Adrenal gland (tissue), 12 donors: Measurements from ENCODE around the gene PDE7B. TPM values are rescaled to one million over a fixed set of nuclear protein-coding genes. Genes with fewer than 3 reads are reported as not detected.

Experiments
- DNase-seq, 7 donors: peaks; one replicate each; pipeline ENCODE4 v3.0.0-alpha.2; 2019 to 2020
- H3K27ac ChIP-seq, 5 donors: fragments of 200-600 bp; sonication (generic) in 4 of 5; 1 replicate in 3 of 5; 2 replicates in 2 of 5; pipeline versions ENCODE4 v1.5.1 to v1.8.0; 2016 to 2020; ENCODE audit warnings: mild to moderate bottlenecking in 1 of 5
- H3K27me3 ChIP-seq: fragments of 200-600 bp; 2 replicates; pipeline ENCODE4 v1.8.0; 2021
- H3K36me3 ChIP-seq, 2 donors: fragments of 200-600 bp; replicated peaks in 1 of 2; 1 replicate in 1 of 2; 2 replicates in 1 of 2; pipeline versions ENCODE4 v1.5.1 to v1.8.0; 2018 to 2022
- H3K4me1 ChIP-seq, 2 donors: fragments of 200-600 bp; replicated peaks in 1 of 2; 1 replicate in 1 of 2; 2 replicates in 1 of 2; pipeline versions ENCODE4 v1.5.1 to v1.8.0; 2018 to 2021
- H3K4me3 ChIP-seq, 4 donors: fragments of 200-600 bp; sonication (generic) in 3 of 4; one replicate each; pipeline ENCODE4 v1.5.1; 2016 to 2018
- H3K9me3 ChIP-seq, 3 donors: fragments of 200-600 bp; sonication (generic) in 1 of 3; replicated peaks in 1 of 3; 1 replicate in 2 of 3; 2 replicates in 1 of 3; pipeline versions ENCODE4 v1.5.1 to v1.8.0; 2016 to 2021
- CTCF ChIP-seq, 6 experiments: fragments of 450-650 bp in 4 of 6; fragments of 200-600 bp in 2 of 6; sonication (generic) in 1 of 6; IDR thresholded peaks; 1 replicate in 5 of 6; 2 replicates in 1 of 6; pipeline versions ENCODE4 v1.5.1 to v1.8.0; 2016 to 2021; ENCODE audit warnings: antibody characterized with exemption in 6 of 6, mild to moderate bottlenecking in 2 of 6, moderate library complexity in 1 of 6
- POLR2A ChIP-seq, 2 donors: fragments of 450-650 bp; IDR thresholded peaks; one replicate each; pipeline ENCODE4 v1.6.1; 2017; ENCODE audit warnings: antibody characterized with exemption in 2 of 2, mild to moderate bottlenecking in 2 of 2, moderate library complexity in 1 of 2
- WGBS, 4 donors: extraction: QIAGEN DNeasy Blood & Tissue Kit in 2 of 4; methylation state at CpG; one replicate each; pipeline versions ENCODE4 v1.1.5 to v1.1.7; 2013 to 2017; 5-methylcytosine and 5-hydroxymethylcytosine counted together
- intact Hi-C, 2 donors: fragments of 100-400 bp; cut with DNase I; formaldehyde crosslinking; loops; one replicate each; pipeline versions ENCODE4 v1.14.1 to v1.15.0; 2022 to 2023
- polyA plus RNA-seq, 3 donors: library from polyadenylated mRNA; stranded (reverse); fragments of 200-250 nt in 2 of 3; fragments of 350-450 nt in 1 of 3; fragmentation: Illumina TruSeq in 1 of 3; extraction: RNeasy Lipid Tissue Mini Kit (QIAGEN cat#74804) in 1 of 3; gene quantifications; one replicate each; pipeline ENCODE4 v1.2.3, GENCODE V29; 2013 to 2014
- total RNA-seq, 9 donors: library from RNA; depleted of rRNA in 4 of 9; stranded (reverse); fragments of >200 nt in 4 of 9; fragments of 120-200 nt in 1 of 9; fragmentation: NEBNext Ultra II Directional in 1 of 9; extraction: Animal tissue kit (Norgen Biotek cat#: 25700) in 1 of 9; gene quantifications; one replicate each; pipeline versions ENCODE4 v1.1.0 to v1.2.4, GENCODE V29; 2013 to 2023
- donor health status: healthy with polysubstance abuse.
- donor health status: Bipolar disorder and iron deficiency.
- donor health status: DM: yes; HTN: yes; CAD: no.
- donor health status: DM: no; HTN: no; CAD: no.
- donor health status: DM: no; HTN: no; CAD: no.
- donor health status: DM: yes; HTN: yes; CAD: no.

The PDE7B gene
- total and polyA plus RNA-seq, 12 donors: 1.3 to 11.5 (median 5.2) TPM

GRCh38 chr6:136036601-136037000 lies 185.1 kb downstream of the PDE7B start:
- H3K4me3 ChIP-seq: no peak overlapping the region
- H3K9me3 ChIP-seq: no peaks in the 10 kb centered on the region
- intact Hi-C loops: loop anchor here (10.0 kb wide), 1 partner anchor 188 kb away; no protein-coding TSS in a partner anchor
- 66 to 80% (median 70%) methylated on average over 4 of the region's 4 CpGs for WGBS, 4 donors
- peak overlapping the region in 2 of 5 donors; percentile 50 to 80 for H3K27ac ChIP-seq
- H3K4me1 ChIP-seq: peaks cover 0 to 20% of the 10 kb centered on the region in 2 donors
- DNase-seq: no peak
- no peaks in the 10 kb centered on the region for H3K27me3 ChIP-seq
- H3K36me3 ChIP-seq: no peaks in the 10 kb centered on the region
- TF ChIP-seq CTCF (IDR thresholded peaks at IDR 0.05) (no peak), POLR2A (IDR thresholded peaks at IDR 0.05) (no peak)

GRCh38 chr6:136037242-136037875 lies 185.9 kb downstream of the PDE7B start:
- DNase-seq: no peak
- Histone ChIP-seq H3K27me3 (no peaks in the 10 kb centered on the region), H3K4me3 (peak overlapping the region in 1 of 4 donors; percentile 32), H3K4me1 (peaks cover 0 to 20% of the 10 kb centered on the region in 2 donors), H3K9me3 (no peaks in the 10 kb centered on the region), H3K36me3 (no peaks in the 10 kb centered on the region), H3K27ac (peak overlapping the region in 4 of 5 donors; percentile 5 to 80 (median 28))
- TF ChIP-seq POLR2A (IDR thresholded peaks at IDR 0.05) (no peak), CTCF (IDR thresholded peaks at IDR 0.05) (no peak)
- WGBS, 4 donors: 64 to 78% (median 65%) methylated on average over 8 of the region's 8 CpGs
- intact Hi-C loops: loop anchor here (10.0 kb wide), 1 partner anchor 187 kb away; no protein-coding TSS in a partner anchor

DNA sequence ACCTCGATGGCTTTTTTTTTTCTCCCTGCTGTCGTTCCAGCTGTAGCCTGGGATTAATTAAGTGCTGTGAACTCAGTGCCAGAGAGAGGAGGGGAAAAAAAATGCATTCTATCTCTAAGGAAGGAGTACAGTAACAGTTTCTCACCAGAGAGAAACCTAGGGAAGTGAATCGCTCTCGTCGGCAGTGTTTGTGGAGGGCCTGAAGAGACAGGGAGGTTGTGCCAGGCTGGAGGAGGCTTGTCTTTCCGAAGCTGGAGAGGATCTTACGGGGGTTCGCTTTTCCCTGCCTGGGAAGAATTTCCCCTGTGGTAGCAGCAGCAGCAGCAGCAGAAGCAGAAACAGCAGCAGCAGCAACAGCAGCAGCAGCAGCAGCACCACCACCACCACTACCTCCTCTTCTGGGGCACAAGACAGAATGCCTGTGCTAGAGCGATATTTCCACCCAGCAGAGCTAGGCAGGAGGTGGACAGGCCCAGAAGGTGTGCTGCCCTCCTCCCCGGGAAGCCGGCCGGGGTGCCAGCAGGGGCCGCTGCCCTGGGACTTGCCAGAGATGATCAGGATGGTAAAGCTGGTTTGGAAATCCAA lies 186.5 kb downstream of the PDE7B start:
- intact Hi-C loops: loop anchor here (10.0 kb wide), 1 partner anchor 187 kb away; no protein-coding TSS in a partner anchor
- peak overlapping the region in 4 of 5 donors; percentile 5 to 80 (median 28) for H3K27ac ChIP-seq

More for the DNA sequence above, 186.5 kb downstream of the PDE7B start:
- Histone ChIP-seq H3K4me3 (peak overlapping the region in 1 of 4 donors; percentile 32), H3K9me3 (no peaks in the 10 kb centered on the region), H3K4me1 (peaks cover 0 to 20% of the 10 kb centered on the region in 2 donors), H3K36me3 (no peaks in the 10 kb centered on the region), H3K27me3 (no peaks in the 10 kb centered on the region)
- 32 to 54% (median 51%) methylated on average over 8 to 13 of the region's 13 CpGs for WGBS, 4 donors
- no peak for TF ChIP-seq CTCF (IDR thresholded peaks at IDR 0.05)
- no peak for TF ChIP-seq POLR2A (IDR thresholded peaks at IDR 0.05)
- DNase-seq: no peak
